GM12891 (cell line): ENCODE measurements around the gene TTLL3.

Experiments used
- PAX5 ChIP-seq: IDR thresholded peaks from 2 replicates; pipeline ENCODE4 v1.6.1; 2011; ENCODE audit warnings: low read length, moderate library complexity, mild to moderate bottlenecking; ENCODE audit not compliant: insufficient read depth, severe bottlenecking
- POLR2A ChIP-seq: IDR thresholded peaks from 2 replicates; pipeline ENCODE4 v1.6.1; 2011; ENCODE audit warnings: low read depth, low read length, control low read depth
- POLR2AphosphoS5 ChIP-seq: IDR thresholded peaks from 2 replicates; pipeline ENCODE4 v1.6.1; 2011; ENCODE audit warnings: low read depth, low read length, control low read depth
- POU2F2 ChIP-seq: IDR thresholded peaks from 2 replicates; pipeline ENCODE4 v1.6.1; 2011; ENCODE audit warnings: low read depth, mild to moderate bottlenecking, control low read depth, low read length, moderate library complexity
- SPI1 ChIP-seq: IDR thresholded peaks from 2 replicates; pipeline ENCODE4 v1.6.1; 2011; ENCODE audit warnings: low read depth, low read length, control low read depth
- TAF1 ChIP-seq: IDR thresholded peaks from 2 replicates; pipeline ENCODE4 v1.6.1; 2011; ENCODE audit warnings: low read depth, low read length, control low read depth

DNA sequence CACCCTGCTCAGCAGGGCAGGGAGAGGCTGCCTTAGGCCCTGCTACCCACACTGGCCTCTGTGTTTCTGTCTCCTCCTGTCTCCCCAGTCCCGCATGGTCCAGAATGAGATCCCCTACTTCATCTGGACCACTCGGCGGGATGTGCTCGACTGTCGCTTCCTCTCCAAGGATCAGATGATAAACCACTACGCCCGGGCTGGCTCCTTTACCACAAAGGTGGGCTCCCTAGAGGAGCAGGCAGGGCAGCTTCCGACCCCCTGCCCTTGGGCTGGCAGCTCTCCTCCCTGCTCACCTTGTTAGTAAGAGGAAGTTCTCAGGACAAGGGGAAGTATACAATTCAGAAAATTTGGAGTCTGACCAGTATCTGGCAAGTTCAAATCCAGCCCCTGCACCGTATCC is 5.9 kb downstream of the TTLL3 start:
- TF ChIP-seq POLR2AphosphoS5 (no peak), POU2F2 (no peak), POLR2A (no peak), TAF1 (no peak), SPI1 (no peak), PAX5 (no peak)
